GM12878 (cell line): ENCODE results near the gene POU2F1.

Experiments
- ETV6 ChIP-seq, 2 experiments: fragments of 450-650 bp in 1 of 2; IDR thresholded peaks in 1 of 2; conservative IDR thresholded peaks in 1 of 2; 2 replicates each; pipeline ENCODE4 v1.6.1; 2014; ENCODE audit warnings: antibody characterized with exemption in 1 of 2, borderline replicate concordance in 1 of 2, low read depth in 1 of 2, mild to moderate bottlenecking in 1 of 2, moderate library complexity in 1 of 2
- NBN ChIP-seq: fragments of 450-650 bp; IDR thresholded peaks from 2 replicates; pipeline ENCODE4 v1.6.1; 2016
- POLR2AphosphoS2 ChIP-seq: IDR thresholded peaks from 2 replicates; pipeline ENCODE4 v1.6.1; 2011; ENCODE audit warnings: low read depth, mild to moderate bottlenecking, low read length, improper control_type of control experiment, moderate library complexity
- POLR2AphosphoS5 ChIP-seq: IDR thresholded peaks from 2 replicates; pipeline ENCODE4 v1.6.1; 2011; ENCODE audit warnings: mild to moderate bottlenecking, low read length, inconsistent platforms
- ZNF217 ChIP-seq: fragments of 450-650 bp; IDR thresholded peaks from 2 replicates; pipeline ENCODE4 v1.6.1; 2017; ENCODE audit warnings: antibody characterized with exemption, mild to moderate bottlenecking
- ZZZ3 ChIP-seq: IDR thresholded peaks from 2 replicates; pipeline ENCODE4 v1.6.1; 2011; ENCODE audit warnings: low read depth; ENCODE audit not compliant: control insufficient read depth, insufficient read length
- TF ChIP-seq, protein P1 (sequence below), 3 experiments: IDR thresholded peaks in 2 of 3; conservative IDR thresholded peaks in 1 of 3; 2 replicates each; pipeline ENCODE4 v1.5.1; 2011; ENCODE audit warnings: low read depth in 3 of 3, low read length in 3 of 3, mild to moderate bottlenecking in 3 of 3, control low read depth in 2 of 3, moderate library complexity in 2 of 3, inconsistent platforms in 1 of 3, mixed read lengths in 1 of 3; ENCODE audit not compliant: control insufficient read depth in 2 of 3, insufficient read depth in 1 of 3; ENCODE audit errors: extremely low read depth in 1 of 3

DNA sequence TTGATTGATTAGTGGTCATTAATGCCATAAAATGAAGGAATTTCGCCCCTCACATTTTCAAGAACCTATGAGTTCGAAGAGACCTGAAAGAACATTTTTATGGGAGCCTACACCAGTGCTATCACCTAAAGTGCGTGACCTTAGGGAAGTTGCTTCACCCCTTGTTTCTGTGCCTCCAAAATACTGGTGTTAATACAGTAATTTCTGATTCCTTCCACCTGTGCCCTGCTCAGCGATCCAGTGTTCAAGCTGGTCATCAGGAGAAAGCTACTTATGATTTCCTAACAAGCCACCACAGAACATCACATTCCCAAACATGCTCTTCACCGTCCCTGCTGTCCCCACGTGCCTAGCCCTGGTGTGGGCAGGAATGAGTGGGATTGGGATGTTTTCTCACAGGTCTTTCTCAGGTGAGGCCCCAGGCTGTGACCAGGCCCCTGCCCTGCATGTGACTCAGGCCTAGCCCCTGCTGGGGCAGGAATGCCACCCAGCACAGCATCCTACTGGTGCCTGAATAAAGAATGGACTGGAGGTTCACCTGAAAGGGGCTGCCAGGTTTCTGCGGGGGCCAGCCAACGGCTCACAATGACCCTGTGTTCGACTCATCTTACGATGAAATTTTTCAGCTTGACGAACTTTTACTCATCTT, 237.4 kb downstream of the POU2F1 start:
- no peak for TF ChIP-seq POLR2AphosphoS5
- TF ChIP-seq, protein P1, sequence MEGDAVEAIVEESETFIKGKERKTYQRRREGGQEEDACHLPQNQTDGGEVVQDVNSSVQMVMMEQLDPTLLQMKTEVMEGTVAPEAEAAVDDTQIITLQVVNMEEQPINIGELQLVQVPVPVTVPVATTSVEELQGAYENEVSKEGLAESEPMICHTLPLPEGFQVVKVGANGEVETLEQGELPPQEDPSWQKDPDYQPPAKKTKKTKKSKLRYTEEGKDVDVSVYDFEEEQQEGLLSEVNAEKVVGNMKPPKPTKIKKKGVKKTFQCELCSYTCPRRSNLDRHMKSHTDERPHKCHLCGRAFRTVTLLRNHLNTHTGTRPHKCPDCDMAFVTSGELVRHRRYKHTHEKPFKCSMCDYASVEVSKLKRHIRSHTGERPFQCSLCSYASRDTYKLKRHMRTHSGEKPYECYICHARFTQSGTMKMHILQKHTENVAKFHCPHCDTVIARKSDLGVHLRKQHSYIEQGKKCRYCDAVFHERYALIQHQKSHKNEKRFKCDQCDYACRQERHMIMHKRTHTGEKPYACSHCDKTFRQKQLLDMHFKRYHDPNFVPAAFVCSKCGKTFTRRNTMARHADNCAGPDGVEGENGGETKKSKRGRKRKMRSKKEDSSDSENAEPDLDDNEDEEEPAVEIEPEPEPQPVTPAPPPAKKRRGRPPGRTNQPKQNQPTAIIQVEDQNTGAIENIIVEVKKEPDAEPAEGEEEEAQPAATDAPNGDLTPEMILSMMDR (IDR thresholded peaks at IDR 0.05 in 2 of 3, conservative IDR thresholded peaks at IDR 0.05 in 1 of 3; ENCODE audit: control insufficient read depth in 2 of 3, extremely low read depth in 1 of 3, insufficient read depth in 1 of 3, low read depth in 3 of 3, low read length in 3 of 3): no peak
- no peak for TF ChIP-seq ETV6 (conservative IDR thresholded peaks at IDR 0.05 in 1 of 2, IDR thresholded peaks at IDR 0.05 in 1 of 2; ENCODE audit: borderline replicate concordance in 1 of 2, low read depth in 1 of 2)
- TF ChIP-seq NBN: no peak
- TF ChIP-seq POLR2AphosphoS2: no peak
- TF ChIP-seq ZZZ3: no peak
- TF ChIP-seq ZNF217: no peak
